OCI-LY7 (cell line): ENCODE measurements around the gene PTPN14.

ENCODE experiments used
- CTCF ChIP-seq: fragments of 200-600 bp; sonication (generic); conservative IDR thresholded peaks from 2 replicates; pipeline ENCODE4 v1.5.1; 2014; ENCODE audit warnings: mild to moderate bottlenecking, antibody characterized with exemption, low read length, moderate library complexity, mixed read lengths
- EZH2phosphoT487 ChIP-seq: fragments of 200-600 bp; sonication (generic); IDR thresholded peaks from 2 replicates; pipeline ENCODE4 v1.6.1; 2018; ENCODE audit warnings: low read depth, borderline replicate concordance, mild to moderate bottlenecking, mixed run types, antibody characterized with exemption, low read length, moderate library complexity, mixed read lengths

GRCh38 chr1:214391873-214392645, 159.3 kb downstream of the PTPN14 start:
- TF ChIP-seq CTCF (no peak), EZH2phosphoT487 (no peak)
